ENCODE measurements around the gene CDC34. TPM values are rescaled to one million over a fixed set of nuclear protein-coding genes. Genes with fewer than 3 reads are reported as not detected.

CDC34 gene
- total RNA-seq, 1 experiment from 2014 or later = 87.4 TPM

DNA sequence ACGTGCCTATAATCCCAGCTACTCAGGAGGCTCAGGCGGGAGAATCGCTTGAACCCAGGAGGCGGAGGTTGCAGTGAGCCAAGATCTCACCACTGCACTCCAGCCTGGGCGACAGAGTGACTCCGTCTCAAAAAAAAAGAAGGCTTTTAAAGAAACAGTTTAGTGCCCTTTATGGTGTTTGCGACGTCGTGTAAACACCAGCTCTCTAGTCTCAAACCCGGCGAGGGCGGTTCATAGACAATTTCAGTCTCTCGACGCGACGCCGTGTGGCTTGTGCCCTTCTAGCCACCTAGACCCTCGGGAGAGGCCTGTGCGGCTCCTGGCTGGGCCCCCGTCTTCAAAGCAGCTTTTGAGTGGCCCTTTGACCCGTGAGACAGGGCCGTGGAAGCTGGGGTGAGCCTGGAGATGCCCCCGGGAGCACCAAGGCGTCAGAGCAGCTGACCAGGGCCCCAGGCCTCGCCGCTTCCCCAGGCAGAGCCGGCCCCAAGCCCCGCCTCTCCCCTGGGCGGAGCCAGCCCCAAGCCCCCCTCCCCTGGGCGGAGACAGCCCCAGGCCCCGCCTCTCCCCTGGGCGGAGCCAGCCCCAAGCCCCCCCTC is 40.3 kb upstream of the CDC34 start:
- no peaks in the 10 kb centered on the region; a peak in 1 of 4 replicates for H3K9me3 ChIP-seq (ENCODE audit: control insufficient read depth in 1 of 2, insufficient read depth in 1 of 2, low read depth in 1 of 2, low read length in 2 of 2)
- BruUV-seq (replicated peaks) = no TSS peak
- H2AFZ ChIP-seq (ENCODE audit: low read depth, low read length, poor library complexity, severe bottlenecking) = no peak overlapping the region
- peaks cover 8 to 21% of the 10 kb centered on the region in 2 experiments for H3K4me1 ChIP-seq (ENCODE audit: control insufficient read depth in 1 of 2, insufficient read depth in 2 of 2, low read length in 2 of 2)
- H3K36me3 ChIP-seq (ENCODE audit: control insufficient read depth in 1 of 2, insufficient read depth in 2 of 2, low read length in 2 of 2) = no peaks in the 10 kb centered on the region
- no peaks in the 10 kb centered on the region for H3K9me2 ChIP-seq (ENCODE audit: insufficient read depth)
- ChIA-PET CTCF (interaction anchor here (0.8 kb wide), 1 partner anchor 20 kb away, joined by 3 read pairs; no protein-coding TSS in a partner anchor), POLR2A (interaction anchor here (1.4 kb wide), 1 partner anchor 15 kb away, joined by 5 read pairs; no protein-coding TSS in a partner anchor), RAD21 (ENCODE audit: low non-redundant PET in 1 of 2, low total read pairs in 2 of 2, uncharacterized antibody in 2 of 2, unreplicated experiment in 2 of 2) (no interaction called here)
- H3K27me3 ChIP-seq (ENCODE audit: insufficient read depth, low read length) = no peaks in the 10 kb centered on the region
- H3K4me2 ChIP-seq (ENCODE audit: low read length) = no peak overlapping the region
- DNase-seq (ENCODE audit: low read depth, low spot score) (no peak), ATAC-seq (no peak)
- no peak overlapping the region for H3K4me3 ChIP-seq (replicated peaks in 1 of 2; ENCODE audit: low read depth in 1 of 2, low read length in 2 of 2)
- no peak overlapping the region; the same call in 1 of the 2 replicates for H3K27ac ChIP-seq (ENCODE audit: low read depth, low read length)
- H4K20me1 ChIP-seq (ENCODE audit: insufficient read depth) = no peaks in the 10 kb centered on the region
- TF ChIP-seq SRF (IDR thresholded peaks at IDR 0.05; ENCODE audit: low read depth) (no peak), CBX3 (IDR thresholded peaks at IDR 0.05; ENCODE audit: low read depth) (no peak)
- intact Hi-C loops (cut with micrococcal nuclease) = no loop called here
- H3K79me2 ChIP-seq (ENCODE audit: insufficient read depth, low read length) = no peaks in the 10 kb centered on the region
- H3K9ac ChIP-seq (ENCODE audit: low read length) = no peak overlapping the region

- no peak for DNase-seq (ENCODE audit: low read depth, low spot score)
- ChIA-PET POLR2A (no interaction called here), CTCF (no interaction called here), RAD21 (ENCODE audit: low non-redundant PET in 1 of 2, low total read pairs in 2 of 2, uncharacterized antibody in 2 of 2, unreplicated experiment in 2 of 2) (no interaction called here)
- H3K27ac ChIP-seq (ENCODE audit: low read depth, low read length) = no peak overlapping the region; the same call in 1 of the 2 replicates
- no peaks in the 10 kb centered on the region for H3K9me2 ChIP-seq (ENCODE audit: insufficient read depth)
- no peaks in the 10 kb centered on the region for H3K36me3 ChIP-seq (ENCODE audit: control insufficient read depth in 1 of 2, insufficient read depth in 2 of 2, low read length in 2 of 2)
- H3K79me2 ChIP-seq (ENCODE audit: insufficient read depth, low read length) = no peaks in the 10 kb centered on the region
- H4K20me1 ChIP-seq (ENCODE audit: insufficient read depth) = no peaks in the 10 kb centered on the region
- H3K4me2 ChIP-seq (ENCODE audit: low read length) = no peak overlapping the region
- intact Hi-C loops (cut with micrococcal nuclease) = no loop called here
- H3K9ac ChIP-seq (ENCODE audit: low read length) = no peak overlapping the region
- peaks cover 8 to 21% of the 10 kb centered on the region in 2 experiments for H3K4me1 ChIP-seq (ENCODE audit: control insufficient read depth in 1 of 2, insufficient read depth in 2 of 2, low read length in 2 of 2)
- H3K4me3 ChIP-seq (replicated peaks in 1 of 2; ENCODE audit: low read depth in 1 of 2, low read length in 2 of 2) = no peak overlapping the region
- BruUV-seq (replicated peaks) = no TSS peak
- H3K9me3 ChIP-seq (ENCODE audit: control insufficient read depth in 1 of 2, insufficient read depth in 1 of 2, low read depth in 1 of 2, low read length in 2 of 2) = no peaks in the 10 kb centered on the region; a peak in 1 of 4 replicates
- no peaks in the 10 kb centered on the region for H3K27me3 ChIP-seq (ENCODE audit: insufficient read depth, low read length)
- no peak overlapping the region for H2AFZ ChIP-seq (ENCODE audit: low read depth, low read length, poor library complexity, severe bottlenecking)
- ATAC-seq = no peak
- TF ChIP-seq POLR2A (IDR thresholded peaks at IDR 0.05; ENCODE audit: borderline replicate concordance, extremely low read depth, insufficient read depth, insufficient read length) (no peak), EZH2phosphoT487 (IDR thresholded peaks at IDR 0.05; ENCODE audit: borderline replicate concordance) (no peak), CTCF (IDR thresholded peaks at IDR 0.05 in 2 of 3, conservative IDR thresholded peaks at IDR 0.05 in 1 of 3; ENCODE audit: borderline replicate concordance in 1 of 3, insufficient read depth in 1 of 3, low read depth in 2 of 3, low read length in 2 of 3) (no peak), ZFX (IDR thresholded peaks at IDR 0.05) (no peak), YY1 (IDR thresholded peaks at IDR 0.05; ENCODE audit: extremely low read depth, insufficient replicate concordance, low read depth, low read length) (no peak), RAD21 (IDR thresholded peaks at IDR 0.05; ENCODE audit: low read depth) (no peak), CBX3 (IDR thresholded peaks at IDR 0.05; ENCODE audit: low read depth) (no peak), EGR1 (IDR thresholded peaks at IDR 0.05; ENCODE audit: low read depth) (no peak), SRF (IDR thresholded peaks at IDR 0.05; ENCODE audit: low read depth) (no peak), TCF7L2 (IDR thresholded peaks at IDR 0.05; ENCODE audit: borderline replicate concordance, extremely low read depth, insufficient read depth, insufficient read length) (no peak), ELF1 (IDR thresholded peaks at IDR 0.05; ENCODE audit: borderline replicate concordance, low read depth) (no peak), SIN3A (IDR thresholded peaks at IDR 0.05; ENCODE audit: low read depth) (no peak), JUND (IDR thresholded peaks at IDR 0.05) (no peak), ZNF274 (IDR thresholded peaks at IDR 0.05; ENCODE audit: low read depth, low read length) (no peak)
- TF ChIP-seq, protein P1, sequence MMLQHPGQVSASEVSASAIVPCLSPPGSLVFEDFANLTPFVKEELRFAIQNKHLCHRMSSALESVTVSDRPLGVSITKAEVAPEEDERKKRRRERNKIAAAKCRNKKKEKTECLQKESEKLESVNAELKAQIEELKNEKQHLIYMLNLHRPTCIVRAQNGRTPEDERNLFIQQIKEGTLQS (IDR thresholded peaks at IDR 0.05) = no peak
Measured at GRCh38 chr19:492091-492531, 39.4 kb upstream of the CDC34 start.
